Muscle layer of colon (tissue), 2 donors: ENCODE results near the gene FAM124A.

Source experiments
- H3K27ac ChIP-seq: one replicate; pipeline ENCODE4 v1.7.0; 2013; ENCODE audit warnings: low read depth, mild to moderate bottlenecking, low read length, moderate library complexity
- H3K27me3 ChIP-seq, 2 donors: one replicate each; pipeline ENCODE4 v1.7.0; 2013; ENCODE audit warnings: low read length in 2 of 2, mild to moderate bottlenecking in 2 of 2; ENCODE audit not compliant: insufficient read depth in 2 of 2, control insufficient read depth in 1 of 2
- H3K36me3 ChIP-seq: one replicate; pipeline ENCODE4 v1.7.0; 2013; ENCODE audit warnings: mild to moderate bottlenecking, low read length; ENCODE audit not compliant: insufficient read depth
- H3K4me1 ChIP-seq: one replicate; pipeline ENCODE4 v1.7.0; 2013; ENCODE audit warnings: mild to moderate bottlenecking, low read length; ENCODE audit not compliant: insufficient read depth
- H3K4me3 ChIP-seq, 2 donors: one replicate each; pipeline ENCODE4 v1.7.0; 2013; ENCODE audit warnings: low read length in 2 of 2, low read depth in 1 of 2, mild to moderate bottlenecking in 1 of 2, moderate library complexity in 1 of 2
- H3K9ac ChIP-seq: one replicate; pipeline ENCODE4 v1.7.0; 2013; ENCODE audit warnings: low read length
- H3K9me3 ChIP-seq: one replicate; pipeline ENCODE4 v1.7.0; 2013; ENCODE audit warnings: mild to moderate bottlenecking, low read length
- donor health status: abdominal sarcoma.
- donor health status: Adenocarcinoma of cecum.

Gene FAM124A

GRCh38 chr13:51221108-51221507 is 1.1 kb upstream of the FAM124A start:
- no peak overlapping the region for H3K4me3 ChIP-seq
- H3K9ac ChIP-seq, result no peak overlapping the region
- H3K27me3 ChIP-seq, result no peaks in the 10 kb centered on the region
- H3K27ac ChIP-seq, result no peak overlapping the region
- peaks cover 13% of the 10 kb centered on the region for H3K4me1 ChIP-seq
- H3K36me3 ChIP-seq, result no peaks in the 10 kb centered on the region
- no peaks in the 10 kb centered on the region for H3K9me3 ChIP-seq

- no peak overlapping the region for H3K27ac ChIP-seq
- no peak overlapping the region for H3K9ac ChIP-seq
- H3K27me3 ChIP-seq, result no peaks in the 10 kb centered on the region
- peaks cover 16% of the 10 kb centered on the region for H3K4me1 ChIP-seq
- H3K9me3 ChIP-seq, result no peaks in the 10 kb centered on the region
- H3K36me3 ChIP-seq, result no peaks in the 10 kb centered on the region
- peak overlapping the region; percentile 51 to 65 for H3K4me3 ChIP-seq
Observed at GRCh38 chr13:51221674-51222036, 543 bp upstream of the FAM124A start.

DNA sequence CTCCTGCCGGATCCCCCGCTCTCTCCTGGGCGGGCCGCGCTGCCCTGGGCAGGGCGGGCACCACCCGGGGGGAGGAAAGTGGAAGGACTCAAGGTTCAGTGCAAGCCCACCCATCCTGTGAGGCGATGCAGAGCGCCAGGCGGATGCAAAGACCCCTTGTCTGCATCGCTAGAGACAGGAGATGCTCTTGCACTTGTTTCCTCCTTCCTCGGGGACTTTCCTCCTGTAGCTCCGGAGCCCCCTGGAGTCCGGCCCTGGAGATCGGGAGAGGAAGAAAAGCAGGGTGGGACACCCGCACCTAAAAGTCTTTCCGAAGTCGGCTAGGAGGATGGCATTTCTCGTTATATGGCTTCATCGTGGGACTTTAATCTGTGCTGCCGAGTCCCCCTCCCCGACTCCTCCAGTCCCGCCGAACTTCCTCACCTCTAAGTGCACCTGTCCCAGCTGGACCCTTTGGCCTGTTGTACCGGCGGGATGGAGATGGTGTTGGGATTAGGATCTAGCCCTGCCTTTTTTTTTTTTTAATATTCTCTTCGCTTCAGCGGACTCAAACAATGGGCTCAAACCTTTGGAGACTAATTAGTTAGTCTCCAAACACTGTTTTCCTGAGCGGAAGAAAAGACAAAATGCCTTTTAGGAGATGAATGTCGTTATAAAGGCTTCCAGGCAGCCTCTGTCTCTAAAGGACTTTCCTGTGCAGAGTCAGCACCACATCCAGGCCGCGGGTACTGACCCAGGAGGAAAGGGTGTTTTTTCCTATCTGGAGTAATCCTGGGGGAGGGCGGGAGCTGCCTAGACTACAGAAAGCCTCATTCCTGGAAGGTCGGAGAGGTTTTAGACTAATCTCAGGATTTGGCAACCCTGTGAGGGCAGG is 725 bp downstream of the FAM124A start:
- no peaks in the 10 kb centered on the region for H3K9me3 ChIP-seq
- H3K27ac ChIP-seq, result peak overlapping the region; percentile 59
- peak overlapping the region; percentile 40 for H3K9ac ChIP-seq
- no peaks in the 10 kb centered on the region for H3K36me3 ChIP-seq
- peak overlapping the region; percentile 80 to 88 for H3K4me3 ChIP-seq
- no peaks in the 10 kb centered on the region for H3K27me3 ChIP-seq
- H3K4me1 ChIP-seq, result peaks cover 28% of the 10 kb centered on the region

DNA sequence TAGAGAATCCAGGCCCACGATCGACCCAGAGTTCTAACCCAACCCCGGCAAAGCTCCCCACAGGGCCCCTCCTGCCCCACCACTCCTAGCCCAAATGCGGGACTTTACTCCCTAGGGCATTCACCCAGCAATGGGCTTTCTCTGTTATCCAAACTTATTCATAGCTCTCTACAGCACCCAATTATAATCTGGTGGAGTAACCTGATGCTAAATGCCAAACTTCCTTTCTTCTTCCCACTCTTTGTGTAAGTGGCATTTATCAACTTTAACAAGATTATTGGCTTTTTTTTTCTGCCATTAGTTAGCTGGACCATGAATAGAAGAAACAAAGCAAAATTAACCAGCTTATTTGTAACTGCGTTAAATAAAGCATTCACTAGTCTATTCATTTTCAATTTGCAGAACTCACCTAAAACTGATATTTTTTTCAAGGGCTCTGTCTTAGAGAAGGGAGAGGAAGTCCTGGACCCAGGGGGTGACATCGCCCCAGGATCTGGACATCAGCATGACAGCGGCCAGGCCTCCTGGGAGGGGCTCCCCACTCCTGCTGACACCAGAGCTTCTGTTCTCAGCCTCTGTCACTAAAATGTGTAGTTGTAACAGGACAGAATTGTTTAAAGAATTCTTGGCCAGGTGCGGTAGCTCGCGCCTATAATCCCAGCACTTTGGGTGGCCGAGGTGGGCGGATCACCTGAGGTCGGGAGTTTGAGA is 1.5 kb downstream of the FAM124A start:
- no peaks in the 10 kb centered on the region for H3K36me3 ChIP-seq
- H3K4me3 ChIP-seq, result peak overlapping the region; percentile 0 to 80
- no peaks in the 10 kb centered on the region for H3K9me3 ChIP-seq
- peak overlapping the region; percentile 24 for H3K27ac ChIP-seq
- H3K27me3 ChIP-seq, result no peaks in the 10 kb centered on the region
- H3K4me1 ChIP-seq, result peaks cover 33% of the 10 kb centered on the region
- peak overlapping the region; percentile 40 for H3K9ac ChIP-seq

GRCh38 chr13:51225029-51225428 is 2.8 kb downstream of the FAM124A start:
- no peak overlapping the region for H3K4me3 ChIP-seq
- no peak overlapping the region for H3K9ac ChIP-seq
- H3K4me1 ChIP-seq, result peaks cover 44% of the 10 kb centered on the region
- no peak overlapping the region for H3K27ac ChIP-seq
- no peaks in the 10 kb centered on the region for H3K9me3 ChIP-seq
- H3K36me3 ChIP-seq, result no peaks in the 10 kb centered on the region
- H3K27me3 ChIP-seq, result no peaks in the 10 kb centered on the region

DNA sequence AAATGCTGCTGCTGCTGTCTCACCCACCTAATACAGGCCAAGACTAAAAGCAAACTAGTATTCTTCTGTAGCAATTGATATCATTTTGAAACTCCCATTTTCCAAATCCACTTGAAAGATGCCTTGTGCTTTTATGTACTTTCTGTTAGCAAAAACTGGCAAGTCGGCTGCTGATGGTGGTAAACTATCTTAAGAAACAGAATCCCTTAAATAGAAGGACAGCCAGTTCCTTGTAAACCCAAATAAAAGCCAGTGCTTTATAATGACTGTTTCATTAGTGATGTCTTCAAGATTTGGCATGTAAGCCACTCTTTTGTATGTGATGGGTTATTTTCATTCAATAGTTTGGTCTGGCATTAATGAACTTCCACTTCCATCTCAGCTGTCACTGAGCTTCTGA is 5.2 kb downstream of the FAM124A start:
- H3K27ac ChIP-seq, result peak overlapping the region; percentile 45
- H3K27me3 ChIP-seq, result no peaks in the 10 kb centered on the region
- no peak overlapping the region for H3K4me3 ChIP-seq
- H3K9me3 ChIP-seq, result no peaks in the 10 kb centered on the region
- H3K4me1 ChIP-seq, result peaks cover 59% of the 10 kb centered on the region
- H3K36me3 ChIP-seq, result peaks cover under 1% of the 10 kb centered on the region
- H3K9ac ChIP-seq, result no peak overlapping the region

GRCh38 chr13:51229101-51229719 is 7.0 kb downstream of the FAM124A start:
- Histone ChIP-seq H3K4me1 (peaks cover 57% of the 10 kb centered on the region), H3K4me3 (no peak overlapping the region), H3K9ac (no peak overlapping the region), H3K27ac (peak overlapping the region; percentile 52), H3K27me3 (no peaks in the 10 kb centered on the region), H3K9me3 (no peaks in the 10 kb centered on the region), H3K36me3 (peaks cover 8% of the 10 kb centered on the region)

DNA sequence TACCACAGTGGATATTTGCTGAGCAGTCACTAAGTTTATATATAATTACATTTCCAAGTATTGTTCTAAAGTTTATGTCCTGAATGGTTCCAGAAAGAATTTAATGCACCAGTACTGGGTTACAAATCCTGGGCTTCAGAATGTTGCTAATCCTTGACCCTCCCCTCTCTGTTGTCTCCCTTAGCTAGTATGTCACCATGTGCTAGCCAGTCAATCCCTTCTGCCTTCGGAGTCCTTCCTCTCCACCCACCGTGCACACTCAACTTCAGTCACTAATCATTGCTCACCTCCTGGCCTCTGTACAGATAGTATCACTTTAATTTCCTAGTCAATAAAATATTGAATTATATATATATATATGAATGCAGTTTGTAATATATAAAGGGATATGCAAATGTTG is 7.5 kb downstream of the FAM124A start:
- Histone ChIP-seq H3K4me1 (peaks cover 52% of the 10 kb centered on the region), H3K9ac (no peak overlapping the region), H3K27ac (peak overlapping the region; percentile 89), H3K9me3 (no peaks in the 10 kb centered on the region), H3K27me3 (no peaks in the 10 kb centered on the region), H3K4me3 (no peak overlapping the region), H3K36me3 (peaks cover 8% of the 10 kb centered on the region)

- Histone ChIP-seq H3K9ac (peak overlapping the region; percentile 20), H3K4me1 (peaks cover 46% of the 10 kb centered on the region), H3K4me3 (peak overlapping the region; percentile 12 to 54)
Observed at GRCh38 chr13:51230477-51231105, 8.4 kb downstream of the FAM124A start.

DNA sequence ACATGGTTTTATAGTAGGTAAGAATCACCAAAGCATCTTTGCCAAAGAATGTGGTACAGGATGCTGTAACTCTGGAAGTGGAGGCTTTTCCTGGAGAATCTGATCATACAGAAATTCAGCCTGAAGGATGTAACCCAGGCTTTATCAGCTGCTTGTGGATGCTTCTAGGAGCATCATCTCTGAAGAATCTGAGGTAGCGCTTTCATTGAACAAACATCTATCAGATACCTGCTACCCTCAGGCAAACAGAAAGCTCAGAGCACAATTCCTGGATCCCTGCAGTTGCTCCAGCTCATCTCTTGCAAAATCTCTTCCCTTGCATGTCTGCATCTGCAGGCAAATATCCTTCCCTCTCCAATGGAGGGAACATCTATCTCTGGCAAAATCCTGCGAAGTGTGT is 9.3 kb downstream of the FAM124A start:
- Histone ChIP-seq H3K9me3 (no peaks in the 10 kb centered on the region), H3K4me1 (peaks cover 45% of the 10 kb centered on the region), H3K9ac (peak overlapping the region; percentile 20), H3K4me3 (no peak overlapping the region), H3K27ac (peak overlapping the region; percentile 89), H3K27me3 (no peaks in the 10 kb centered on the region), H3K36me3 (peaks cover 8% of the 10 kb centered on the region)

More at GRCh38 chr13:51230477-51231105, 8.4 kb downstream of the FAM124A start:
- Histone ChIP-seq H3K36me3 (peaks cover 8% of the 10 kb centered on the region), H3K27me3 (no peaks in the 10 kb centered on the region), H3K27ac (peak overlapping the region; percentile 89), H3K9me3 (no peaks in the 10 kb centered on the region)

DNA sequence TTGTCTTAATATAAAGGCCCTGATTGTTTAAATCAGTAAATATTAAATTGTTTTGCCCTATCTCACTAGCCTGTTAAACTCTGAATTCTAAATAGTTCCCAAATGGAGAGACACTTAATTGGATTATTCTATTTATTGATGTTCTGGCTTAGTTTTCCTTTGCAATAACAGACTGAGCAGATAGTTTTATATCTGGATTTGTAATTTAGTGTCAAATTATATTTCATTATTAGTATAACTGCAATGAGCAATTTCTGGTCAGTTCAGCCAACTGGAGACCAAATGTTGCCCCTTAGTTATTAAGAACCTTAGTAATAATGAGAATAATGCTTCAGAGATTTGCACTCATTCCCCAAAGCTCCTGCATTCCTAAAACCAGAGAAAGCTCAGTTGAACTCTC is 10.1 kb downstream of the FAM124A start:
- Histone ChIP-seq H3K4me1 (peaks cover 36% of the 10 kb centered on the region), H3K9ac (no peak overlapping the region), H3K36me3 (peaks cover 8% of the 10 kb centered on the region), H3K9me3 (no peaks in the 10 kb centered on the region), H3K4me3 (no peak overlapping the region), H3K27ac (no peak overlapping the region), H3K27me3 (no peaks in the 10 kb centered on the region)
